SK-N-SH (cell line): ENCODE results near the gene PHF21B. TPM values are rescaled to one million over a fixed set of nuclear protein-coding genes. Genes with fewer than 3 reads are reported as not detected.

Experiments
- CTCF ChIA-PET: fragments of 300-600, 350-600 bp; formaldehyde crosslinking; extraction: SDS; loops from one replicate; lab custom pipeline; 2021; lab: Yijun Ruan, JAX
- POLR2A ChIA-PET: fragments of 350-600 bp; sonication (Branson Sonifier 250); formaldehyde crosslinking; extraction: SDS; loops from one replicate; lab custom pipeline; 2020; ENCODE audit warnings: antibody characterized with exemption, inconsistent platforms; lab: Yijun Ruan, JAX
- DNase-seq: peaks from one replicate; pipeline ENCODE4 v3.0.0; 2012
- H2AFZ ChIP-seq: fragments of 200-600 bp; sonication (generic); 2 replicates; pipeline ENCODE4 v1.8.1; 2016; ENCODE audit warnings: antibody characterized with exemption, mild to moderate bottlenecking, low read depth
- H3F3A ChIP-seq: fragments of 200-600 bp; sonication (generic); replicated peaks from 2 replicates; pipeline ENCODE3; 2016; ENCODE audit warnings: antibody characterized with exemption, mild to moderate bottlenecking; ENCODE audit not compliant: insufficient read depth
- H3K27ac ChIP-seq, 2 experiments: fragments of 200-500 bp in 1 of 2; fragments of 200-600 bp in 1 of 2; sonication (Bioruptor generic) in 1 of 2; sonication (generic), shearing (Covaris generic) in 1 of 2; 2 replicates each; pipeline versions ENCODE4 v1.5.1 to v1.6.1; 2014 to 2016; ENCODE audit warnings: low read depth in 2 of 2, inconsistent platforms in 1 of 2, low read length in 1 of 2, mild to moderate bottlenecking in 1 of 2, mixed read lengths in 1 of 2
- H3K27me3 ChIP-seq: fragments of 200-600 bp; sonication (generic), shearing (Covaris generic); 2 replicates; pipeline ENCODE4 v1.6.1; 2016; ENCODE audit warnings: mixed run types; ENCODE audit not compliant: insufficient read depth
- H3K36me3 ChIP-seq, 2 experiments: fragments of 200-500 bp in 1 of 2; fragments of 200-600 bp in 1 of 2; sonication (Bioruptor generic) in 1 of 2; sonication (generic) in 1 of 2; replicated peaks in 1 of 2; 2 replicates each; pipeline versions ENCODE3 to v1.5.1; 2014 to 2016; ENCODE audit warnings: low read length in 1 of 2, mild to moderate bottlenecking in 1 of 2; ENCODE audit not compliant: insufficient read depth in 2 of 2, control insufficient read depth in 1 of 2
- H3K4me1 ChIP-seq, 2 experiments: fragments of 200-500 bp in 1 of 2; fragments of 200-600 bp in 1 of 2; sonication (Bioruptor generic) in 1 of 2; sonication (generic), shearing (Covaris generic) in 1 of 2; 2 replicates each; pipeline versions ENCODE4 v1.5.1 to v1.6.1; 2014 to 2016; ENCODE audit warnings: low read depth in 1 of 2, low read length in 1 of 2, mixed run types in 1 of 2; ENCODE audit not compliant: insufficient read depth in 2 of 2, control insufficient read depth in 1 of 2
- H3K4me2 ChIP-seq: fragments of 200-600 bp; sonication (generic), shearing (Covaris generic); 2 replicates; pipeline ENCODE4 v1.6.1; 2017; ENCODE audit warnings: mixed run types
- H3K4me3 ChIP-seq, 2 experiments: fragments of 200-500 bp in 1 of 2; fragments of 200-600 bp in 1 of 2; sonication (Bioruptor generic) in 1 of 2; sonication (generic), shearing (Covaris generic) in 1 of 2; 2 replicates each; pipeline versions ENCODE4 v1.5.1 to v1.8.1; 2014 to 2016; ENCODE audit warnings: low read depth in 2 of 2, inconsistent platforms in 1 of 2, low read length in 1 of 2, mild to moderate bottlenecking in 1 of 2, mixed read lengths in 1 of 2, moderate library complexity in 1 of 2
- H3K79me2 ChIP-seq: fragments of 200-600 bp; sonication (generic); 2 replicates; pipeline ENCODE4 v1.8.1; 2017; ENCODE audit warnings: mild to moderate bottlenecking; ENCODE audit not compliant: insufficient read depth
- H3K9ac ChIP-seq: fragments of 200-600 bp; sonication (generic); 2 replicates; pipeline ENCODE4 v1.6.1; 2017; ENCODE audit warnings: mixed run types
- H3K9me2 ChIP-seq: fragments of 200-600 bp; sonication (generic); 2 replicates; pipeline ENCODE4 v1.6.1; 2017; ENCODE audit warnings: mixed run types
- H3K9me3 ChIP-seq: fragments of 200-600 bp; sonication (generic); 2 replicates; pipeline ENCODE4 v1.6.1; 2017; ENCODE audit warnings: mixed run types, mild to moderate bottlenecking, moderate library complexity
- H4K20me1 ChIP-seq: fragments of 200-600 bp; sonication (generic); 2 replicates; pipeline ENCODE4 v1.6.1; 2017; ENCODE audit warnings: mild to moderate bottlenecking, mixed run types; ENCODE audit not compliant: insufficient read depth
- CHD2 ChIP-seq: fragments of 150-350 bp; IDR thresholded peaks from 2 replicates; pipeline ENCODE4 v1.6.1; 2018; ENCODE audit warnings: low read length; ENCODE audit not compliant: partially characterized antibody
- ELF1 ChIP-seq: IDR thresholded peaks from 2 replicates; pipeline ENCODE4 v1.4.0; 2012
- FOSL2 ChIP-seq: IDR thresholded peaks from 2 replicates; pipeline ENCODE4 v1.4.0; 2012; ENCODE audit warnings: low read depth, mild to moderate bottlenecking, moderate library complexity, borderline replicate concordance
- FOXJ3 ChIP-seq: sonication (generic); formaldehyde crosslinking; IDR thresholded peaks from 2 replicates; pipeline ENCODE4 v1.5.1; 2020; ENCODE audit warnings: mild to moderate bottlenecking, missing genetic modification reagents
- FOXM1 ChIP-seq: IDR thresholded peaks from 2 replicates; pipeline ENCODE4 v1.4.0; 2012; ENCODE audit warnings: low read depth, mild to moderate bottlenecking
- IRF3 ChIP-seq: fragments of 150-350 bp; IDR thresholded peaks from 2 replicates; pipeline ENCODE4 v1.6.1; 2016; ENCODE audit warnings: mild to moderate bottlenecking, low read depth, low read length
- JUND ChIP-seq: IDR thresholded peaks from 2 replicates; pipeline ENCODE4 v1.4.0; 2012
- POLR2AphosphoS5 ChIP-seq: IDR thresholded peaks from 2 replicates; pipeline ENCODE4 v1.6.1; 2012; ENCODE audit warnings: low read depth, low read length
- REST ChIP-seq: IDR thresholded peaks from 2 replicates; pipeline ENCODE4 v1.6.1; 2012; ENCODE audit warnings: mild to moderate bottlenecking, low read depth, low read length, moderate library complexity
- RXRA ChIP-seq: IDR thresholded peaks from 2 replicates; pipeline ENCODE4 v1.4.0; 2012; ENCODE audit warnings: low read depth, mild to moderate bottlenecking, borderline replicate concordance
- SMC3 ChIP-seq: IDR thresholded peaks from 2 replicates; pipeline ENCODE4 v1.6.1; 2012; ENCODE audit warnings: low read depth, low read length, improper control_type of control experiment
- TCF12 ChIP-seq: IDR thresholded peaks from 2 replicates; pipeline ENCODE4 v1.4.0; 2012
- TEAD4 ChIP-seq: IDR thresholded peaks from 2 replicates; pipeline ENCODE4 v1.4.0; 2012; ENCODE audit warnings: mild to moderate bottlenecking, borderline replicate concordance; ENCODE audit not compliant: insufficient read depth
- USF1 ChIP-seq: IDR thresholded peaks from 2 replicates; pipeline ENCODE4 v1.4.0; 2012; ENCODE audit warnings: low read depth, borderline replicate concordance
- YY1 ChIP-seq: IDR thresholded peaks from 2 replicates; pipeline ENCODE4 v1.4.0; 2012; ENCODE audit warnings: low read depth, mild to moderate bottlenecking
- WGBS: methylation state at CpG from one replicate; pipeline ENCODE4 v1.1.6; 2017; ENCODE audit warnings: low lambda C conversion rate; 5-methylcytosine and 5-hydroxymethylcytosine counted together
- polyA plus RNA-seq, 3 experiments: library from polyadenylated mRNA; depleted of rRNA; stranded (reverse); fragments of >200 nt; gene quantifications; 2 replicates each; pipeline ENCODE4 v1.2.3, GENCODE V29; 2012

The PHF21B gene
- polyA plus RNA-seq, 1 of the 3 experiments (the other 2 are of a cell fraction), result 0.76 TPM

GRCh38 chr22:45055936-45056335 is 46.1 kb upstream of the PHF21B start:
- H3K9me3 ChIP-seq, result no peaks in the 10 kb centered on the region
- H4K20me1 ChIP-seq, result no peaks in the 10 kb centered on the region
- peaks cover 5% of the 10 kb centered on the region; the same call in 1 of the 2 replicates for H3K27me3 ChIP-seq
- DNase-seq, result no peak
- no peaks in the 10 kb centered on the region for H3K9me2 ChIP-seq
- H3K9ac ChIP-seq, result no peak overlapping the region
- H3K4me2 ChIP-seq, result no peak overlapping the region
- no peaks in the 10 kb centered on the region for H3K36me3 ChIP-seq
- H3K27ac ChIP-seq, result no peak overlapping the region
- WGBS, result 67% methylated on average over 11 of the region's 15 CpGs
- POLR2A ChIA-PET, result no interaction called here
- no peaks in the 10 kb centered on the region for H3K79me2 ChIP-seq
- CTCF ChIA-PET, result no interaction called here
- TF ChIP-seq CHD2, result no peak
- TF ChIP-seq FOXM1, result no peak
- no peak for TF ChIP-seq IRF3
- no peak for TF ChIP-seq ELF1
- no peak for TF ChIP-seq YY1
- no peak for TF ChIP-seq FOXJ3
- no peak for TF ChIP-seq USF1
- TF ChIP-seq RXRA, result no peak
- no peak for TF ChIP-seq FOSL2
- H3F3A ChIP-seq, result no peaks in the 10 kb centered on the region
- H3K4me3 ChIP-seq, result no peak overlapping the region
- peaks cover 0 to 2% of the 10 kb centered on the region in 2 experiments; a peak in 1 of 4 replicates for H3K4me1 ChIP-seq
- H2AFZ ChIP-seq, result no peak overlapping the region

- Histone ChIP-seq H3K27me3 (peaks cover 4% of the 10 kb centered on the region; the same call in 1 of the 2 replicates), H3K27ac (no peak overlapping the region), H3K9me3 (no peaks in the 10 kb centered on the region), H3F3A (no peaks in the 10 kb centered on the region), H2AFZ (no peak overlapping the region), H3K9me2 (no peaks in the 10 kb centered on the region), H4K20me1 (no peaks in the 10 kb centered on the region), H3K9ac (no peak overlapping the region), H3K79me2 (no peaks in the 10 kb centered on the region), H3K4me3 (no peak overlapping the region), H3K4me1 (peaks cover 0 to 2% of the 10 kb centered on the region in 2 experiments; a peak in 1 of 4 replicates), H3K36me3 (no peaks in the 10 kb centered on the region), H3K4me2 (no peak overlapping the region)
- 9% methylated on average over 1 of the region's 1 CpG for WGBS
- TF ChIP-seq JUND, result no peak
- TF ChIP-seq SMC3, result no peak
- no peak for TF ChIP-seq CHD2
- no peak for TF ChIP-seq POLR2AphosphoS5
- no peak for TF ChIP-seq TEAD4
- TF ChIP-seq REST, result no peak
- no peak for TF ChIP-seq TCF12
- TF ChIP-seq FOSL2, result no peak
- ChIA-PET CTCF (interaction anchor here (1.1 kb wide), 1 partner anchor 43 kb away, joined by 3 read pairs; no protein-coding TSS in a partner anchor), POLR2A (no interaction called here)
- no peak for DNase-seq
Observed at GRCh38 chr22:45053571-45053970, 43.8 kb upstream of the PHF21B start.
